CD4-positive, alpha-beta T cell treated with Interleukin-17A for 1 hour (primary cell): ENCODE data around the gene EPS8L3.

Experiments used
- DNase-seq: peaks from one replicate; pipeline ENCODE4 v3.0.0-alpha.2; 2020

Gene EPS8L3

DNA sequence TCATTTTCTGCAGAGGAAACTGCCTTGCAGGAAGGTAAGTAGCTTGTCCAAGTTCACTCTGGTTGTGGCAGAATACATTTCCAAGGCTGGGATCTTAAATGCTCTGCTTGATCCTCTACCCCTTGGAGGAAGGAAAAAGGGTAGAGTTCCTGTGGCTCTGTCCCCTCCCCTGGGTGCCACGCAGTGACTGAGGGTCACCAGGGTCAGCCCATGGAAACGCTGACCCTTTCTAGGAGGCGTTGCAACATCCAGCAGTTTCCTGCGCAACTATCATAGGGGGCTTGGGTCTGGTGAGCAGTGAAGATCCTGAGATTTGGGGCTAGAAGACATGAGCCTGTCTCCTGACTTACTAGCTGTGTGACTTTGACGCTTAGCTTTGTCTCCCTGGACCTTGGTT is 29.4 kb upstream of the EPS8L3 start:
- DNase-seq: no peak

DNA sequence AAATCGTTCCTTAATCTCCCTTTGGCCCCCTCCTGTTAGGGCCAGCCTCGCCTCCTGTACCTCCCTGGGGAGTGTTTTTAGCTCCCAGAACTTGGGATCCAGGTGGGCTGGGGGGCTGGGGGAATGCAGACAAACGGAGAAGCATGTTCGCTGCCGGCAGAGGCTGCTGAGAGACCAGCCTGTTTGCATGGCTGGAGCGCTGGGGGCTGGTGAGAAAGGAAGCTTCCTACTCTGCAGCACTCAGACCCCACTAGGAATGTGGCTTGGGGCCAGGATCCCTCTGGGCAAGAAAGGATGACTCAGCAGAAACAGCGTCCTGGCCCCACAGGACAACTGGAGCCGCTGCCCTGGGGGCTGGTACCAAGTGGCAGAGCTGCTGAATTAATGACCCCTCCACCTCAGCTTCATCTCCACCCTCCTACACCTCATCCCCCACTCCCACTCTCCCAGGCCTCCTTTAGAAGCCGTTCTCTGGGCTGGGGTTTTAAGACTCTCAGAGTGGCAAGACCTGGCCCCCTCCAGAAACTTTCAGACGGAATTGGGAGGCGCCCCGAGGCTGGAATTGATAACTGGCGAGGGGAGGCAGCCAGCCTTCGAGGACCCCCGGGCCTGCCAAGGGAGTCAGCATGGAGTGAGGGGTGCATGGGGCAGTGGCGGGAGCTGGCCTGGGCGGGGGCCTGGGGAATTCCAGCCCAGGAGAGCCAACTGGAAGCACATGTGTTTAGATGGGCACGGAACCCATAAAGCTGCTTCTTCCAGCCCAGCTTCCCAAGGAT is 28.5 kb upstream of the EPS8L3 start:
- DNase-seq: no peak

- no peak for DNase-seq
These were observed 27.8 kb upstream of the EPS8L3 start for GRCh38 chr1:109791495-109792043.

DNA sequence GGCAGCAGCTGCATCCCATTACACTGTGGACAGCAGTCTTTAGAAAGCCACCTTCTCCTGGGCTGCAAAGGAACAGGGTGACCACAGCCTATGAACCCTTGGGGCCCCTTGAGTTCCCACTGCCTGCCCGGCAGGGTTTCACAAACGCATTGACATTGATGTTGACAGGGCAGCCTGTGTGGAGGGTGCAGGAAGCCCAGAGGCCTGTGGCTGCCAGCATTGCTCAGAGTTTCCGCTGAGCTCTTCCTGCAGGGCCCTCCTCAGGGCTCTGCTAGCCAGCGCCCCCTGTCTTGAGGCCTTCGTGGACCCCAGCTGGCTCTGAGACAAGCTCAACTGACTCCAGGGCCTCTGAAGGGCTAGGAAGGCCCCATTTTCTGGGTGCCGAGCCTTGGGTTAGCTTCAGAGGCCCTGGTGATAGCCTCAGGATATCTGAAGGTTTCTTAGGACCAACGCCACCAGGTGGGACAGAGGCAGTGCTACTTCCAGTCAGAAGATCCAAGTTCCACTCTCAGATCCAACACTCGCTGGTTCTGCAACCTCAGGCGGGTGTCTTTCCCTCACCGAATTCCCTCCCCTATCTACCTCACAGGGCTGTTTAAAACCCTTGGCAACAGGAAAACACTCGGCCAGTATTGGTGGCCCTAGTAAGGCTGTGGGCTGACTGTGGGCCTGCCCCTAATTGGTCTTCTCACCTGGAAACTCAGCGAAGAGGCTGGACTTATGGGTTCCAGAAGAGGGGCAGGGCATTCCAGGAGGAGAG is 27.2 kb upstream of the EPS8L3 start:
- DNase-seq: peak; percentile 81

DNA sequence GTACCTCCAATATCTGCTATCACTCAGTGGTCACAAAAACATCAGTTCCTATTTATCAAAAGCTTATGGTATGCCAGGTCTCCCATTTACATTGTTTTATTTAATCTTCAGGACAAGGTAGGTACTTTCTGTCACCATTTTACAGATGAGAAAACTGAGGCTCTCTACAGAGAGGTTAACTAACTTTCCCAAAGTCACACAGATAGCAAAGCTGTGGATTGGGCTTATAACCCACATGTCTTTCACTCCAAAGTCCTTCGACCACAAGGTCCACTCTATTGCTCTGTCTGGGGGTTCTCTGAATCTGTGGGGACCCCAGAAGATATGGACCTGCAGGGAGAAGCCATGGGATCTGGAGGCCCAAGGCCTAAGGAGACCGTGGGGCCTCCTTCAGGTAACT is 26.6 kb upstream of the EPS8L3 start:
- no peak for DNase-seq

DNA sequence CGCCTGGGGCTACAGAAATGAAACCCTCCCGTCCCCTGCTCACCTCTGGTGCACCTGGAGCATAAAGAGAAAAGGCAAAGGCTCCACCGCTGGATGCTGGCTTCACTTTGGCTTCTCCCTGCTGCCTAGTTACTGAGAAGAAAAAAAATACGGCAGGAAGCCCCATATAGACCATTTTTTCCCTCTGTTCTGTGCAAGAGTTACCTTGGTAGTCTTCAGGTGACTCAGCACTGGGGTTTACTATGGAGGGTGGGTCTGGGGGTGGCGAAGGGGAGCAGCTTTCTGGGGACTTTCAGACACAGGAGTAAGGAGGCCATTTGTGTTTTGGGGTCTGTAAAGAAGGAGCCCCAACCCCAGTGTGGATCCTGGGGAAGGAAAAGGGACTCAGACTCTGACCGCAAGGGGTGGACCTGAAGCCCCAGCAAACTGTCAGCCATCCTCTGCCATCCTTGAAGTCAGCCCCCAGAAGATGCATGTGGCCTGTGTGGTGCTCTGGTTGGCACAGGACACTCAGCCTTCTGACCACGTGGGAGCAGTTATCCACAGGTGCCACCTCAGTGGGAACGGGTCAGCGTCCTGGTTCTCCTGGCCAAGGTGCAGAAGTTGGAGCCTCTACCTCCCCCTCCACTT is 25.9 kb upstream of the EPS8L3 start:
- DNase-seq: no peak

- DNase-seq: no peak
These were observed 25.2 kb upstream of the EPS8L3 start for GRCh38 chr1:109788695-109789521.

DNA sequence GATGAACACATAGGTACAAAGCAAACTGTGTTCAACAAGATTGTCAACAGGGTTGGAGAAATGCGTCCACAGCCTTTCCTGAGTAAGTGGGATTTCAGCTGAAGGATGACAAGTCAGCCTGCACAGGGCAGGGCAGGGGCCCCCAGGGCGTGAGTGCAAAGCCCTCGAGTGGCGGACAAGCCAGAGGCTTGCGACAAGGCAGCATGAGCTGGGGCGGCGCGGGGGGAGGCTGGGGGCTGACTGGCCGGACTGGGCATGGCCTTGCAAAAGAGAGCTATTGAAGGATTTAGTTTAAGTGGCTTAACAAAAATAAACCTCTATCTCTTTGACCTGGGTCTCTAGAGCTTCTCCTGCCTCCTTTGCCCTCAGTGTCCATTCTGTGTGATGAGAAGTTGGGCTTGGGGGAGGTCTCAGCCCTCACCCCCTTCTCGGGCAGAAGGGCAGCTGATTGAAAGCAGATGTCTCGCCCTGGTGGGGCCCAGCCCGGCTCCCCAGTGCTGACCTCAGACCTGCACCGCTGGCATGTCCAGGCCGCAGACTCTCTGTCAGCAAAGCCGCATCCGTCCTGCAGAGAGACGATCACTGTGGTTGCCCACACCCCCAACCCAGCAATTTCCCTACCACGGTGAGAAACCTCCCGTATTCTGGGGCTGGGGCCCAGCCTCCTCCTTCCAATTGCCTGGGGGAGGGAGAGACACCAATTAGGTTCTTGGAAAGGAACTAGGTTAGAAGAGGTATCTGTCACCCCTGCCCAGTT is 24.3 kb upstream of the EPS8L3 start:
- DNase-seq: peak; percentile 31

DNA sequence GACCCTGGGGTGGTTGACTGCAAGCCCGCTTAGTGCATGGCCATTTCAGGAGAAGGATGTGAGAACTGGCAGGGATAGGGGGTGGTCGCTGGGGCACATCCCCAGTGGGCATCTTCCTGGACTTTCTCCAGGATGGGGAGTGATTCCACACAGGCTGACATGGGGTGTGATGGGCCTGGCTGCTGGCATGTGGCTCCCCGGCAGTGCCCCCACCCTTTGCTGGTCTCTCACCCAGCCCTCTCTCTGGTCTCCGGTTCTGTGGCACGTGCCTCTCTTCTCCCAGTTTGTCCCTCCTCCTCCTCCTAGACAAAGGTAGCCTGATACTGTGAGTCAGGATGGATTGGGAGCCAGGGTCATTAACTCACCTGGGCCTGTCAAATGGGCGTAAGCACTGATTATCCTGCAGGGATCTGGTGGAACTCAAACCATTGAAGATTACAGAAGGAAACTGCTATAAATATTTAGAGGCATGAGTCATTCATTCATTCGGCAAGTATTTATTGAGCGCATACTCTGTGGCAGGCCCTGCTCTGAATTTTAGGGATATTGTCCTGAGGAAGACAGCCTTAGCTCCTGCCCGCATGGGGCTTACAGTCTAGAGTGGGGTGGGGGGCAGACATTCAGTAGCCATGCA is 23.6 kb upstream of the EPS8L3 start:
- no peak for DNase-seq

DNA sequence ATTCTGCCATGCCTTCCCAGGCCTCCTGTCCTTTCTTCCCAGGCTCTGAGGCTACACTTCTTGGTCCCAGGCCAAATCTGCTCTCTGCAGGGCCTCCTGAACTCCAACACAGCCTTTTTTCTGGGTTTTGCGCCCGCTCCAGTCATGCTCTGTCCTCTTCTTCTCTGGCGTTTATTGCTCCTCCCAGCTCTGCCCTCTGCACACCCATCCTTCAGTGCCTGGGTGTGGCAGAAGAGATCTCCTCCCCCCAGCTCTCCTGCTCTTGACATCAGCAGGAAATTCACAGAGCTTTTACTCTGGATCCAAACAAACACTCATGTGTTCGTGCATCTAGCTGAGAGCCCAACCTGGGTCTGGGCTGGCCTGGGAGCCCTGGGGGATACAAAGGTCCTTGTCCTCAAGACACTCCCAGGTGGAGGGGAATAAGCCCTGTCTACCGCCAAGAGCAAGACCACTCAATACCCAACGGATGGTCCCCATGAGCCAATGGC is 22.9 kb upstream of the EPS8L3 start:
- no peak for DNase-seq

GRCh38 chr1:109786112-109786480 is 22.4 kb upstream of the EPS8L3 start:
- no peak for DNase-seq

DNA sequence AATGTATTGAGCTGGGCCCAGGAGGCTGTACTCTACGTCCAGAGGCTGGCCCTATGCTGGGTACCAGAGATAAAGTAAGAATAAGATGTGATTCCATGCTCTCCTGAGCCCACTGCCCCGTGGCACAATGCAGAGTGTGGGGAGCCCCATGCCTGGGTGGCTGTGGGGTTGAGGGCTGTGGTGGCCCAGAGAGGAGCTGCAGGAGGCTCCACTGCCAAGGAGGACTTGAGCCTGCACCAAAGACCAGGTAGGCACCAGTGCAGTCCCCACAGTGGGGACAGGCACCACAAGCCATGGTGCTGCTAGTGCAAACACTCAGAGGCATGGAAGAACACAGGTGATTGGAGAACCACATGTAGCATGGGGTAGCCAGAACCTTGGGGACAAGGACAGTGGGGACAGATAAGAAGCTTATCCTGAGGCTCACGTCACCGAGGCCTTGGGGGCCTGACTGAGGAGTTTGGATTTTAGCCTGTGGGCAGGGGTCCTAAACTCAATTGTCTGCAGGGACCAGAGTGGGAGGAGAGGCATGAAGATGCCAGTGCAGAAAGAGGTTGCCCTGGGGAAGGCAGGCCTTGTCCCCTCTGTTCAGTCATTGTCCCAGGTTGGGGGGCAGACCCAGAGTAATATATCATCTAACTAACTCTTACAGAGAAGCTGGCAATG is 21.9 kb upstream of the EPS8L3 start:
- DNase-seq: no peak

- no peak for DNase-seq
These were observed 21.0 kb upstream of the EPS8L3 start for GRCh38 chr1:109784551-109785252.

GRCh38 chr1:109783436-109783835 is 19.7 kb upstream of the EPS8L3 start:
- DNase-seq: no peak

DNA sequence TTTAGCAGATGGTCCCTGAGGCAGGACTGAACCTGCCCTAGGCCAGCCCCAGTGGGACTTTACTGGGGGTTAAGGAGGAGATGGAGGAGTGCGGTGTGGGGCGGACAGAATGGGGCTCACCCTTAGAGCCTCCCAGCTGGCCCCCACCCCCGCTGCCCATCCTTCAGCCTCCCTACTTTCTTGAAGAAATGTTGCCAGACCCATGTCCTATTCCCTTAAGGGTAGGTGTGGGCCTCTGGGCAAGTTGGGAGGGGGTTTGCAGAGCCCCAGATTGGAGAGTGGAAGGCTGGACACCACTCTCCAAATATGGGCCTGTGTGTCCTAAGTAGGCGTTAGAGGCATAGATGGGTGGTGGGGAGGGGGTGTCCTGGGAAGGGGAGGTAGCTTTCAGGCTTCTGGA is 19.2 kb upstream of the EPS8L3 start:
- DNase-seq: no peak

- no peak for DNase-seq
These were observed 18.8 kb upstream of the EPS8L3 start for GRCh38 chr1:109782514-109782913.

DNA sequence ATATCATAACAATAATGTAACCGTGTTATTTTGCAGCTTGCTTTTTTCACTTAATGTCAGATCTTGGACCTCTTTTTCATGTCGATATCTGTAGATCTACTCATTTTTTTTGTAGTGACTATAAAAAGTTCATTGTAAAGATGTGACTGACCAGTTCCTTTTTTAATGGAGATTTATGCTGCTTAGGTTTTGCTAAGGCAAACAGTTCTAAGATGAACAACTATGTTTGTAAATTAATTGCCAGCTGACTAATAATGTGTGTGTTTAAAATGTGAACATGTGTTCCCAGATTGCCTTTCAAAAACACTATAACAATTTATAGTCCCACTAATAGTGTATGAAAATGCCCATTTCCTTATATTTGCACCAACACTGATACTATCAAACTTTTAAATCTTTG is 18.1 kb upstream of the EPS8L3 start:
- no peak for DNase-seq

DNA sequence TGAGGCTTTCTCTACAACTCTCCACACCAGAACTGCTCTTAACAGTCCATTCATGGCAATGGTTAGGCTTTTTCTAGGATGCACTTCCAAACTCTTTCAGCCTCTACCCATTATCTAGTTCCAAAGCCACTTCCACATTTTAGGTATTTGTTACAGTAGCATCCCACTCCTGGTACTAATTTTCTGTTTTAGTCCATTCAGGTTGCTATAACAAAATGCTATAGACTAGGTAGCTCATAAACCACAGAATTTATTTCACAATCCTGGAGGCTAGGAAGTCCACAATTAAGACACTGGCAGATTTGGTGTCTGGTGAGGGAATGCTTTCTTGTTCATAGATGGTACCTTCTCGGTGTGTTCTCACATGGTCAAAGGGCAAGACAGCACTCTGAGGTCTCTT is 17.3 kb upstream of the EPS8L3 start:
- no peak for DNase-seq

DNA sequence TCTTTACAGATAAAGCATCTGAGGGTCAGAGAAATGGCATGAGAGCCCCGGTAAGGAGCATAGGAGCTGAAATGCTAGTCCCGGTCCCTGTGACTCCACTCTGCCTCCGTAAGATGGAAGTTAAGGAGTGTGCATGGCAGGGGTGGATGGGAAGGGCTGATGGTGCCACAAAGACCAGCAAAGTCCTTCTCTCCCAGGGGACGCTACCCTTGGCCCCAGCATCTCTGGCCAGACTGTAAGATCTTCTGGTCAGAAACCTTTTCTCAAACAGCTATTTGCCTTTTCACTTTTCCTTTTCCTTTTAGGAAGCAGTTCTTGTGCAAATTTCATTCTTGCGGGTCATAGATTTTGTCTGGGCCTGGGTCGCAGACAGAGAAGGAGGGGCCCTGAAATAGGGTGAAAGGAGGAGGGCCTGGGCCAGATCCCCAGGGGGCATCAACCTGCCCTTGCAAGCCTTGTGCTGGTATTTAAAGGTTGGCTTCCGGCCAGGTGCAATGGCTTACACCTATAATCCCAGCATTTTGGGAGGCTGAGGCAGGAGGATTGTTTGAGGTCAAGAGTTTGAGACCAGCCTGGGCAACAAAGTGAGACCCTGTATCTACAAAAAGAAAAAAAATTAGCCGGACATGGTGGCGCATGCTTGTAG is 14.4 kb upstream of the EPS8L3 start:
- DNase-seq: no peak

- no peak for DNase-seq
These were observed 13.7 kb upstream of the EPS8L3 start for GRCh38 chr1:109777436-109777835.
